ENCODE results near the gene VEGFA.

The VEGFA gene

DNA sequence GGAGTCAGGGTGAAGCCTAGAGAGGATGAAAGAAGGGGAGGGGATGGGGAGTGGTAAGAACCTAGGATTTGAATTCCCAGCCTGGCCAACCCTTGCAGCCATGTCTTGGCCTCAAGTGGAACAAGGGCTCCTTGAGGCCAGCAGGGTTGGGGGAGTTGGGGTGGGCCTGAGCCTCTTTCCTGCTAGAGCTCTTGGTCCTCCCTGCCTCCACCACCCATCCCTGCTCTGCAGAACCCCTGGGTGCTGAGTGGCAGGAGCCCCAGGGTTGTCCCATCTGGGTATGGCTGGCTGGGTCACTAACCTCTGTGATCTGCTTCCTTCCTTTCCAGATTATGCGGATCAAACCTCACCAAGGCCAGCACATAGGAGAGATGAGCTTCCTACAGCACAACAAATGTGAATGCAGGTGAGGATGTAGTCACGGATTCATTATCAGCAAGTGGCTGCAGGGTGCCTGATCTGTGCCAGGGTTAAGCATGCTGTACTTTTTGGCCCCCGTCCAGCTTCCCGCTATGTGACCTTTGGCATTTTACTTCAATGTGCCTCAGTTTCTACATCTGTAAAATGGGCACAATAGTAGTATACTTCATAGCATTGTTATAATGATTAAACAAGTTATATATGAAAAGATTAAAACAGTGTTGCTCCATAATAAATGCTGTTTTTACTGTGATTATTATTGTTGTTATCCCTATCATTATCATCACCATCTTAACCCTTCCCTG, 8.3 kb downstream of the VEGFA start:
- no peak for DNase-seq
- intact Hi-C loops (cut with DNase I), result loop anchor here (10.0 kb wide), 1 partner anchor 227 kb away; no protein-coding TSS in a partner anchor

DNA sequence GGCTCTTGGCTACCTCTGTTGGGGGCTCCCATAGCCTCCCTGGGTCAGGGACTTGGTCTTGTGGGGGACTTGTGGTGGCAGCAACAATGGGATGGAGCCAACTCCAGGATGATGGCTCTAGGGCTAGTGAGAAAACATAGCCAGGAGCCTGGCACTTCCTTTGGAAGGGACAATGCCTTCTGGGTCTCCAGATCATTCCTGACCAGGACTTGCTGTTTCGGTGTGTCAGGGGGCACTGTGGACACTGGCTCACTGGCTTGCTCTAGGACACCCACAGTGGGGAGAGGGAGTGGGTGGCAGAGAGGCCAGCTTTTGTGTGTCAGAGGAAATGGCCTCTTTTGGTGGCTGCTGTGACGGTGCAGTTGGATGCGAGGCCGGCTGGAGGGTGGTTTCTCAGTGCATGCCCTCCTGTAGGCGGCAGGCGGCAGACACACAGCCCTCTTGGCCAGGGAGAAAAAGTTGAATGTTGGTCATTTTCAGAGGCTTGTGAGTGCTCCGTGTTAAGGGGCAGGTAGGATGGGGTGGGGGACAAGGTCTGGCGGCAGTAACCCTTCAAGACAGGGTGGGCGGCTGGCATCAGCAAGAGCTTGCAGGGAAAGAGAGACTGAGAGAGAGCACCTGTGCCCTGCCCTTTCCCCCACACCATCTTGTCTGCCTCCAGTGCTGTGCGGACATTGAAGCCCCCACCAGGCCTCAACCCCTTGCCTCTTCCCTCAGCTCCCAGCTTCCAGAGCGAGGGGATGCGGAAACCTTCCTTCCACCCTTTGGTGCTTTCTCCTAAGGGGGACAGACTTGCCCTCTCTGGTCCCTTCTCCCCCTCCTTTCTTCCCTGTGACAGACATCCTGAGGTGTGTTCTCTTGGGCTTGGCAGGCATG, 9.2 kb downstream of the VEGFA start:
- intact Hi-C loops (cut with DNase I), result loop anchor here (10.0 kb wide), 1 partner anchor 226 kb away; no protein-coding TSS in a partner anchor
- no peak for DNase-seq

DNA sequence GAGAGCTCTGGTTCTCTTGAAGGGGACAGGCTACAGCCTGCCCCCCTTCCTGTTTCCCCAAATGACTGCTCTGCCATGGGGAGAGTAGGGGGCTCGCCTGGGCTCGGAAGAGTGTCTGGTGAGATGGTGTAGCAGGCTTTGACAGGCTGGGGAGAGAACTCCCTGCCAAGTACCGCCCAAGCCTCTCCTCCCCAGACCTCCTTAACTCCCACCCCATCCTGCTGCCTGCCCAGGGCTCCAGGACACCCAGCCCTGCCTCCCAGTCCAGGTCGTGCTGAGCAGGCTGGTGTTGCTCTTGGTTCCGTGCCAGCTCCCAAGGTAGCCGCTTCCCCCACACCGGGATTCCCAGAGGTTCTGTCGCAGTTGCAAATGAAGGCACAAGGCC, 9.8 kb downstream of the VEGFA start:
- DNase-seq, result no peak
- intact Hi-C loops (cut with DNase I), result loop anchor here (10.0 kb wide), 1 partner anchor 225 kb away; no protein-coding TSS in a partner anchor

DNA sequence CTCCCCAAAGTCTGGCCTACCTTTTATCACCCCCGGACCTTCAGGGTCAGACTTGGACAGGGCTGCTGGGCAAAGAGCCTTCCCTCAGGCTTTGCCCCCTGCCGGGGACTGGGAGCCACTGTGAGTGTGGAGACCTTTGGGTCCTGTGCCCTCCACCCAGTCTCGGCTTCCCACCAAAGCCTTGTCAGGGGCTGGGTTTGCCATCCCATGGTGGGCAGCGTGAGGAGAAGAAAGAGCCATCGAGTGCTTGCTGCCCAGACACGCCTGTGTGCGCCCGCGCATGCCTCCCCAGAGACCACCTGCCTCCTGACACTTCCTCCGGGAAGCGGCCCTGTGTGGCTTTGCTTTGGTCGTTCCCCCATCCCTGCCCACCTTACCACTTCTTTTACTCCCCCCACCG, 10.3 kb downstream of the VEGFA start:
- no peak for DNase-seq
- intact Hi-C loops (cut with DNase I), result no loop called here

DNA sequence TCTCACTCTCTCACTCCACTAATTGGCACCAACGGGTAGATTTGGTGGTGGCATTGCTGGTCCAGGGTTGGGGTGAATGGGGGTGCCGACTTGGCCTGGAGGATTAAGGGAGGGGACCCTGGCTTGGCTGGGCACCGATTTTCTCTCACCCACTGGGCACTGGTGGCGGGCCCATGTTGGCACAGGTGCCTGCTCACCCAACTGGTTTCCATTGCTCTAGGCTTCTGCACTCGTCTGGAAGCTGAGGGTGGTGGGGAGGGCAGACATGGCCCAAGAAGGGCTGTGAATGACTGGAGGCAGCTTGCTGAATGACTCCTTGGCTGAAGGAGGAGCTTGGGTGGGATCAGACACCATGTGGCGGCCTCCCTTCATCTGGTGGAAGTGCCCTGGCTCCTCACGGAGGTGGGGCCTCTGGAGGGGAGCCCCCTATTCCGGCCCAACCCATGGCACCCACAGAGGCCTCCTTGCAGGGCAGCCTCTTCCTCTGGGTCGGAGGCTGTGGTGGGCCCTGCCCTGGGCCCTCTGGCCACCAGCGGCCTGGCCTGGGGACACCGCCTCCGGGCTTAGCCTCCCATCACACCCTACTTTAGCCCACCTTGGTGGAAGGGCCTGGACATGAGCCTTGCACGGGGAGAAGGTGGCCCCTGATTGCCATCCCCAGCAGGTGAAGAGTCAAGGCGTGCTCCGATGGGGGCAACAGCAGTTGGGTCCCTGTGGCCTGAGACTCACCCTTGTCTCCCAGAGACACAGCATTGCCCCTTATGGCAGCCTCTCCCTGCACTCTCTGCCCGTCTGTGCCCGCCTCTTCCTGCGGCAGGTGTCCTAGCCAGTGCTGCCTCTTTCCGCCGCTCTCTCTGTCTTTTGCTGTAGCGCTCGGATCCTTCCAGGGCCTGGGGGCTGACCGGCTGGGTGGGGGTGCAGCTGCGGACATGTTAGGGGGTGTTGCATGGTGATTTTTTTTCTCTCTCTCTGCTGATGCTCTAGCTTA, 11.2 kb downstream of the VEGFA start:
- intact Hi-C loops (cut with DNase I), result no loop called here
- DNase-seq, result no peak

DNA sequence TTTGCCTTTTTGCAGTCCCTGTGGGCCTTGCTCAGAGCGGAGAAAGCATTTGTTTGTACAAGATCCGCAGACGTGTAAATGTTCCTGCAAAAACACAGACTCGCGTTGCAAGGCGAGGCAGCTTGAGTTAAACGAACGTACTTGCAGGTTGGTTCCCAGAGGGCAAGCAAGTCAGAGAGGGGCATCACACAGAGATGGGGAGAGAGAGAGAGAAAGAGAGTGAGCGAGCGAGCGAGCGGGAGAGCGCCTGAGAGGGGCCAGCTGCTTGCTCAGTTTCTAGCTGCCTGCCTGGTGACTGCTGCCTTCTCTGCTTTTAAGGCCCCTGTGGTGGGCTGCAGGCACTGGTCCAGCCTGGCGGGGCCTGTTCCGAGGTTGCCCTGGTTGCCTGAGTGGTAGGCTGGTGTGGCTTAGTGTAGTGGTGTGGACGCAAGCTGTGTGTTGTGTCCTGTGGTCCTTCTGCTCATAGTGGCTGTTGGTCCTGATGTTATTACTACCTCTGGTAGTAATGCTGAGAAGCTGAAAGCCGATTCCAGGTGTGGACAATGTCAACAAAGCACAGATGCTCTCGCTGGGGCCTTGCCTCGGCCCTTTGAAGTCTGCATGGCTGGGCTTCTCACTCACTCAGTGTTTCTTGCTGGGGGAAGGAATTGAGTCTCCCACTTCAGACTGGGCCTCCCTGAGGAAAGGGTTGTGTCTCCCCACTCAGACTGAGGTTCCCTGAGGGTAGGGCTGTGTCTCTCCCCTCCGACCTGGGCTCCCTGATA, 12.1 kb downstream of the VEGFA start:
- no peak for DNase-seq
- intact Hi-C loops (cut with DNase I), result no loop called here

DNA sequence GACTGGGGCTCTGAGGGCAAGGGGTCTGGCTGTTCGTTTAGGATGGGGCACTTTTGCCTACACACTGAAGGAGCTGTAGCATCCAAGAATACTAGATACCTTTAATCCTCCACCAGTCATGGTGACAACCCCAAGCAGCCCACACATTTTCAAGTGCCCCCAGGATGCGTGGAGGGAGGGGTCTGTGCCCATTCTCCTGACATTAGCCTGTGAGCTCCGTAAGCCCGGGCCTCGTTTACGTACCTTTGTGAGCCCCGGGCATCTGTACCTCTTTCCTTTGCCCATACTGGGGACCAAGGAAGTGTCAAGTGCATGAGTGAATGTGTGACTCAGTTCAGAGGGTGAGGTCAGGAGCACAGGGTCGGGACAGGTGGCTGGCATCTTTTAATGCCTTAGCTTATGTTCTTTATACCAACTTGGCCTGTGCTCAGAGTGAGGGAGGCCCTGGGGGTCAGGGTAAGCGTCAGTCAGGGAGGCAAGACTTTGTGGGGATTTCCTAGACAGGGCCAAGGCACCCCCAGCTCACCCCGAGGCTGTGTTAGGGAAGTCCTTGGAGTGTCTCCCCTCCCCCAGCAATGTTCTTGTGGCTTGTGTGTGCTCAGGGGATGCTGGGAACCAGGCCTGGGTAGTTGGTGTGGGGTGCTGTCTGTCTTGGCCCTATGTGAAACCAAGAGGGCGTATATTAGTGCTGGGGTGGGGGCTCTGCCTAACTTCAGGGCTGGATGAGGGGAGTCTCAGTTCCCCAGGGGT, 12.9 kb downstream of the VEGFA start:
- intact Hi-C loops (cut with DNase I), result no loop called here
- DNase-seq, result no peak

DNA sequence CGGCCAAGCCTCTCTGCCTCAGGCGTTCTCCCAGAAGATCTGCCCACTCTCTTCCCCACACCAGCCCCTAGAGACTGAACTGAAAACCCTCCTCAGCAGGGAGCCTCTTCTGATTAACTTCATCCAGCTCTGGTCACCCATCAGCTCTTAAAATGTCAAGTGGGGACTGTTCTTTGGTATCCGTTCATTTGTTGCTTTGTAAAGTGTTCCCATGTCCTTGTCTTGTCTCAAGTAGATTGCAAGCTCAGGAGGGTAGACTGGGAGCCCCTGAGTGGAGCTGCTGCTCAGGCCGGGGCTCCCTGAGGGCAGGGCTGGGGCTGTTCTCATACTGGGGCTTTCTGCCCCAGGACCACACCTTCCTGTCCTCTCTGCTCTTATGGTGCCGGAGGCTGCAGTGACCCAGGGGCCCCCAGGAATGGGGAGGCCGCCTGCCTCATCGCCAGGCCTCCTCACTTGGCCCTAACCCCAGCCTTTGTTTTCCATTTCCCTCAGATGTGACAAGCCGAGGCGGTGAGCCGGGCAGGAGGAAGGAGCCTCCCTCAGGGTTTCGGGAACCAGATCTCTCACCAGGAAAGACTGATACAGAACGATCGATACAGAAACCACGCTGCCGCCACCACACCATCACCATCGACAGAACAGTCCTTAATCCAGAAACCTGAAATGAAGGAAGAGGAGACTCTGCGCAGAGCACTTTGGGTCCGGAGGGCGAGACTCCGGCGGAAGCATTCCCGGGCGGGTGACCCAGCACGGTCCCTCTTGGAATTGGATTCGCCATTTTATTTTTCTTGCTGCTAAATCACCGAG, 14.2 kb downstream of the VEGFA start:
- intact Hi-C loops (cut with DNase I), result no loop called here
- DNase-seq, result no peak

DNA sequence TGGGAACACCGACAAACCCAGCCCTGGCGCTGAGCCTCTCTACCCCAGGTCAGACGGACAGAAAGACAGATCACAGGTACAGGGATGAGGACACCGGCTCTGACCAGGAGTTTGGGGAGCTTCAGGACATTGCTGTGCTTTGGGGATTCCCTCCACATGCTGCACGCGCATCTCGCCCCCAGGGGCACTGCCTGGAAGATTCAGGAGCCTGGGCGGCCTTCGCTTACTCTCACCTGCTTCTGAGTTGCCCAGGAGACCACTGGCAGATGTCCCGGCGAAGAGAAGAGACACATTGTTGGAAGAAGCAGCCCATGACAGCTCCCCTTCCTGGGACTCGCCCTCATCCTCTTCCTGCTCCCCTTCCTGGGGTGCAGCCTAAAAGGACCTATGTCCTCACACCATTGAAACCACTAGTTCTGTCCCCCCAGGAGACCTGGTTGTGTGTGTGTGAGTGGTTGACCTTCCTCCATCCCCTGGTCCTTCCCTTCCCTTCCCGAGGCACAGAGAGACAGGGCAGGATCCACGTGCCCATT, 15.3 kb downstream of the VEGFA start:
- intact Hi-C loops (cut with DNase I), result no loop called here
- DNase-seq, result no peak

DNA sequence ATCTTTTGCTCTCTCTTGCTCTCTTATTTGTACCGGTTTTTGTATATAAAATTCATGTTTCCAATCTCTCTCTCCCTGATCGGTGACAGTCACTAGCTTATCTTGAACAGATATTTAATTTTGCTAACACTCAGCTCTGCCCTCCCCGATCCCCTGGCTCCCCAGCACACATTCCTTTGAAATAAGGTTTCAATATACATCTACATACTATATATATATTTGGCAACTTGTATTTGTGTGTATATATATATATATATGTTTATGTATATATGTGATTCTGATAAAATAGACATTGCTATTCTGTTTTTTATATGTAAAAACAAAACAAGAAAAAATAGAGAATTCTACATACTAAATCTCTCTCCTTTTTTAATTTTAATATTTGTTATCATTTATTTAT, 15.9 kb downstream of the VEGFA start:
- intact Hi-C loops (cut with DNase I), result no loop called here
- no peak for DNase-seq

DNA sequence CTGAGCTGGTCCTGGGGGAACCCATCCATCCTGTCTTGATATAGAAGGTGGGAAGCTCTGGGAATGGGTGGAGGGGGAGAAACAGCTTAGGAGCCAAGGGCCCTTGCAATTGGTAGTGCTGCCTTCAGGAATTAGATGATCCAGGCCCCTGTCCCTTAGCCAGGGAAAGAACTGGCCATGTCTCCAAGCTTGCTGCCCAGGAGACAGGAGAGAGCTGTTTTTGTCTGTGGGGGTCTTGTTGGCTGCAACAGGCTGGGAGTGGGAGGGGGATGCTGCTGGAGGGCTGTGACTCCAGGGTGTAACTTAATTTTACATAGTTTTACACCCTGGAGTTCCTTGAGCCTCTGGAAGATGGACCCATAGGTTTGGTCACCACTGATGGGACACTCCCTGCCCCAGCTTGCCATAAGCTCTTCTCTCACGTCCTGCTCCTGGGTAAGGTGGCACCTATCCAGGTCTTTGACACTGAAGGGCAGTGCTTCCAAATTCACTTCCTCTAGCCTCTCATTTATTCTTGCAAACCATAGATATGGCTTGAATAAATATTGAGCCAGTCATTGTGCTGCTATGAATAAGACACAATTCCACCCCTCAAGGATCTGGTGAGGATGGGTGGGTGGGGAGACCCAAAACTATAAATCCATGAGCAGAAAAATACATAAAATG, 16.8 kb downstream of the VEGFA start:
- no peak for DNase-seq
- intact Hi-C loops (cut with DNase I), result no loop called here

DNA sequence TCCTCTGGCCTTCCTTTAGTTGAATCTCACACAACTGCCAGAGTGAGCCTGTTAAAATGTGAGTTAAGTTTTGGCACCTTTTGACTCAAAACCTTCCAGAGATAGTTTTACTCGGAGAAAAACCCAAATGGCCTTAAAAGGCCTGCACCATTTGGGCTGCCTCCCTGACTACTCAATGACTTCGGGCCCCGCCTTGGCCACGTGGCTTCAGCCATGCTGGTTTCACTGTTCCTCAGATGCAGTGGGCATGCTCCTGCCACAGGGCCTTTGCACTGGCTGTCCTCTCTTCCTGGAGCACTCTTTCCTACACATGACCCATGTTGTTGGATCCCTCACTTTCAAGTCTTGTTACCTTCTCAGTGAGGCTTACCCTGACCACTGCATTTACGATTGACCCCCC, 18.3 kb downstream of the VEGFA start:
- no peak for DNase-seq
- intact Hi-C loops (cut with DNase I), result no loop called here

DNA sequence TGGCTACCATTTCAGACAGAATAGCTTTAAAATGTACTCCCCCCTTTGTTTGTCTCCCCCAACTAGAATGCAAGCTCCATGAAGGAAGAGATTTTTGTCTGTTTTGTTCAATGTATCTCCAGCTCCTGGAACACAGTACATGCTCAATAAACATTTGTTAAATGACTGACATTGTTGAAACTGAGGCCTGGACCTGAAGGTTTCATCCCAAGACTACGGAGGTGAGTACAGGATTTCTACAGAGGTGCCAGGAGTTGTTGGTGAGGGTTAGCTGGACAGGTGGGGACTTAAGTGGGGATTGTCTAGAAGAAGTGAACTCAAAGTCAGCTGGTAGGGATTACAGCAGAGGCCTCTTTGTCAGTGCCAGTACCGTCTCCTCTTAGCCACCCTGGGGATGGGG, 19.4 kb downstream of the VEGFA start:
- intact Hi-C loops (cut with DNase I), result no loop called here
- no peak for DNase-seq

DNA sequence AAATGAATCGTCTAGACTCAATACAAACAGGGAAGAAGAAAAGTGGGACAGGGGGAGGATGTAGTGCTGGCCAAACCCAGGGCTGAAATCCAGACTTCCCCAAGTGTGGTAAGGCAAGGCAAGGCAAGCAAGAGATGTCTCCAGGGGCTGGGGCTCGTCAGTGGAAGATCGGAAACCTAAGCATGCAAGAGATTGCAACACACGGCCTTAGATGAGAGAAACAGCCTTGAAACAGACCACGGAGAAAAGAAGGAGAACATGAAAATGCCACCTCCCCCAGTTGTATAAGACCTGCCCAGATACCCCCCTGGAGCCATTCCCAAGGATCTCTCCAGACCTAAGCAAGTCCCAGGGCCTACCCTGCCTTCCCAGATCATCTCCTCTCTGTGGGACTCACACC, 20.0 kb downstream of the VEGFA start:
- intact Hi-C loops (cut with DNase I), result no loop called here
- DNase-seq, result peak in 1 of 42 donors; percentile 13

DNA sequence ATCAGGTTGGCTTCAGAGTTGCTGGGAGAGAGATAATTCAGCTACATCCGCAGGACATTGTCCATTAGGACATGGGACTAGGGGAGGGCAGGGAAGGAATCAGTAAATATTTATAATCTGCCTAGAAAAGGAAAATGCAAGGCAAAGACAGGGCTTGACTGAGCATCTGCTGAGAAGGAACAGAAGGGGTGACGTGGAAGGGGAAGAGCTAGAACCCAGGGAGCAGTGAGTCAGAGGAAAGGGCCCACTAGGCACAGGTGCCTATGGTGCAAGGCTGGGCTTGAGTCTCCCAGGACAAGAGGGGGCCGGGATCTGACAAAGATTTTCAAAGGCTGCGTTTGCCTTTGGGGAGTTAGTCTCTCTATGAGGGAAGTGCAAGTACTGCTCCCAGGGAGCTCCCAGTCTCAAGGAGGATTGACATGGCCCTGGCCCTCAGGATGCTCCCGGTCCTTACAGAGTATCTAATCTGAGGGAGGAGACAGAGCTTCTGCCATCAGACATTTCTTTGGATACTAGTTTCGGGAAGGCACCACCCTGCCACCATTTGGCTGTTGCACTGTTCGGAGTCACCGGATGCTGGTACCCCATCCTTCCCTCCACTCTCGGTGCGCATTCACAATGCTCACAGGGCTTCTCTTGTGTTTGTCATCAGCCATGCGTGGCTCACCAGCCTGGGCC, 21.9 kb downstream of the VEGFA start:
- DNase-seq, result no peak
- intact Hi-C loops (cut with DNase I), result no loop called here

Measured in head of caudate nucleus (tissue), 42 donors.